HG03280 (cell line): Measurements from ENCODE around the gene ZXDC.

ENCODE experiments used
- ATAC-seq: cut with Tn5 transposase; IDR thresholded peaks from one replicate; pipeline ENCODE4 v1.9.1; 2021; ENCODE audit warnings: mild to moderate bottlenecking, moderate library complexity; ENCODE audit not compliant: unreplicated experiment

ZXDC gene

DNA sequence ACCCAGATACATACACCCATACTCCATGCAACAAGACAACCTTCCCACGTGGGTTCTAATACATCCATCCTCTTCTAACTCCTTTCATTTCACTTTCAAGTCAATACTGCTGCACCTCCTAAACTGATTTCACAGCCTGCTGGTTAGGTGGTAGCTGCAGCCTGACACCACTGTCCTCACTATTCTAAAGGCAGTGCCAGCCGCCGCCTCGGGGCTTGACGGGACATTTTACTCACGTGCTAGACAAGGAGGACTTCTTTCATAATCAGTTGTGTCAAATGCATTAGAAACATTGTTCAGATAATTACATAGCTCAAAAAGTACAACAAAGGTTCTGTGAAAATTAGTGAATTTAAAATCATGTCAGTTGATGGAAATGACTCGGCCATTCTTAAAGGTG, 35.6 kb upstream of the ZXDC start:
- no peak for ATAC-seq

GRCh38 chr3:126510308-126510910, 34.7 kb upstream of the ZXDC start:
- no peak for ATAC-seq

- no peak for ATAC-seq
Observed at GRCh38 chr3:126509597-126510307, 34.1 kb upstream of the ZXDC start.

DNA sequence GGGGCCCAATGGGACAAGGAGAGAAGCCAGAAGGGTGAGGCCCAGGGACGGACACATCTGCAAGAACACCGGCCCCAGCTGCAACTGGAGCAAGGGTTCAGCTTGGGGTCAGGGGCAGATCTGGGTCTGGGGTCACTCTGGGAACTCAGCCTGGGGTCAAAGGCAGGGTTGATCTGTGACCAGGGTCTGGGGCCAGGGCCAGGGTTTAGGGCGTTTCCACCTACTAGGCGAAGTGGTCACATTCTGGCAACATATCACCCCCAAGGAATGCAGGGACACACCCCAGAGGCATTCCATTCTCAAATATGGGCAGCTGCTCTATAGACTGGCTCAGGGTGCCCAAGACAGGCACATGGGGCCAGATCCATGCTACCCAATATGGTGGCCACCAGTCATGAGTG, 32.9 kb upstream of the ZXDC start:
- ATAC-seq: no peak

GRCh38 chr3:126507886-126508285, 32.2 kb upstream of the ZXDC start:
- no peak for ATAC-seq

DNA sequence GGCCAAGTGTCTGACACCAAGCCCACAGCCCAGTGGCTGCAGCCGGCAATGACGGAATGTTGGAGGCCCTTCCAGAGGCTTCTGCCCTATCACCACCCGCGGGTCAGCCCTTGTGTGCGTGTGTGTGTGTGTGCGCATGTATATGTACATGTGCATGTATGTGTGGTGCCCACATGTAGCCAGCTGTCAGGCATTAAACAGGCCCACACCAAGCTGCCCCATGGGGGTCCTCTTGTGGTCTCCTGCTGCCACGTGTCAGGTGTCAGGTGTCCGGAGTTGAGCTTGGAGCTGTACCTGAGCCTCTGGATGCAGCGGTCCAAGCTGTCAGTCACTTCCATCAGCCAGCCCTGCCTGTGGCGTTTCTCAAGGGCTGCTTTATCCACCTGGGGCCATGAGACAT, 28.0 kb upstream of the ZXDC start:
- no peak for ATAC-seq

GRCh38 chr3:126502656-126503055, 27.0 kb upstream of the ZXDC start:
- ATAC-seq: no peak

DNA sequence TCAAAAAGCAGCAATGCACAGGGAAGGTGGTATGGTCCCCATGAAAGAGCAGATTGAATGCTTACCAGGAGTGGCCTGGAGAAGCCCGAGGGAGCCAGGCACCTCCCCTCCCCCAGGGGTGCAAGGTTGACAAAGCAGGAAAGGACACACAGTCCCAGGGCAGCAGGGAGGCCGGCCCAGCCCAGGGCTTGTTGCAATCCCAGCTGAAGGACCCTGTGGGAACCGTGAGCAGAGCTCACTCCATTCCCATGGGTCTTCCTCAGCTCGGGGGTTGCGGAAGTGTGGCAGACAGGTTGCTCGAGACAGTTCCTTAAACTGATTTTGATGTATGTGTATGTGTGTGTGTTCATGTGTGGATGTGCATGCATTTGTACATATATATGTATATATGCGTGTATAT, 26.0 kb upstream of the ZXDC start:
- no peak for ATAC-seq

GRCh38 chr3:126501054-126501453, 25.4 kb upstream of the ZXDC start:
- ATAC-seq: no peak

DNA sequence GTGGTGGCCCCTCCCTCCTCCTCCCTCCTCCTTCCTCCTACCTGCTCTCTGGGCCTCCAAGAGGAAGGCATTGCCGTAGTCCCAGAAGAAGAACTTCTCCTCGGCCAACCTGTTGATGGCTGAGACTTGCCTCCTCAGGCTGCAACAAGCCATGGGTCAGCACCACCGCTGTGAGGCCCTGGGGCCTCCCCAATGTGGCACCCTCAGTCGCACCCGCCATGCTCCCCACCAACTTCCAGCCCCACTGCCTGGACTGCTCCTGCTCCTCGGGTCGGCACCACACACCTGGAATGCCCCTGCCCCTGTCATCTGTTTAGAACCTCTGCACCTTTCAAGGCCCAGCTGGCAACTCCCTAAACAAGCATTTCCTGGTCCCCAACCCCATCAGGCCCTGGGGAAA, 24.3 kb upstream of the ZXDC start:
- no peak for ATAC-seq

DNA sequence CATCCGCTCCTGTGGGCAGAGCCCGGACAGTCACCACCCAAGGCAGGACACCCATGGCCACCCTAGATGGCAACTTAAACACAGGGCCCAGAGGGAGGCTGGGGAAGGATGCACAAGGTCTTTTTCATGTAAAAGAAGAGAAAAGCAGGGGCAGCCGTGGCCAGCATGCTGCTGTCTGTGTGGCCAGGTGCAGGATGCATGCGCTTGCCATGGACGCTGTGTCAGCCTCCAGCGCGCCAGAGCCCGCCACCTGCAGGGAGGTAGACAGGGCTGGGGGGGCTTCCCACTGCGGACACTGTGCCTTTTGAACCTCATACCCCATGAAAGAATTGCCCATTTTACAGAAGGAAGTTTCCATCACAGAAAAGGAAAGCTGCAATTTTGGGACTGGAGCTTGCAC, 23.7 kb upstream of the ZXDC start:
- no peak for ATAC-seq

DNA sequence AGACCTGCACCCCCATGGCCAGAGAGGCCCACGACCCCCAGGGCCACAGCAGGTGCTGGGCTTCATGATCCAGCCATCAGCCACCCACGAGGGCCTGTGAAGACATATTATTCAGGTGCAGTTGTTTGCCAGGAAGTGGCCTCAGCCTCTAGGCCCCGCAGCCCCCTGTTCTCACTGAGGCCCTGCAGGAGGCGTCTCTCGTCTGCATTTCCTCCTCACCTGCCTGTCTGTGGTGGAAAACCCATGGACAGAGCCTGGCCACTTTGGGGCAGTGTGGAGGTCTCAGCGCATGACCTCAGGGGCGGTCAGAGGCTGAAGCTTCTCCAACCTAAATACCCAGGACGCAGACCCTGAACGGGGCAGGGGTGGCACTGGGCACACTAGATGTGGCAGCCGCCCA, 23.2 kb upstream of the ZXDC start:
- no peak for ATAC-seq

GRCh38 chr3:126498461-126498860, 22.8 kb upstream of the ZXDC start:
- no peak for ATAC-seq

GRCh38 chr3:126497956-126498355, 22.3 kb upstream of the ZXDC start:
- no peak for ATAC-seq

GRCh38 chr3:126496894-126497850, 21.5 kb upstream of the ZXDC start:
- no peak for ATAC-seq

DNA sequence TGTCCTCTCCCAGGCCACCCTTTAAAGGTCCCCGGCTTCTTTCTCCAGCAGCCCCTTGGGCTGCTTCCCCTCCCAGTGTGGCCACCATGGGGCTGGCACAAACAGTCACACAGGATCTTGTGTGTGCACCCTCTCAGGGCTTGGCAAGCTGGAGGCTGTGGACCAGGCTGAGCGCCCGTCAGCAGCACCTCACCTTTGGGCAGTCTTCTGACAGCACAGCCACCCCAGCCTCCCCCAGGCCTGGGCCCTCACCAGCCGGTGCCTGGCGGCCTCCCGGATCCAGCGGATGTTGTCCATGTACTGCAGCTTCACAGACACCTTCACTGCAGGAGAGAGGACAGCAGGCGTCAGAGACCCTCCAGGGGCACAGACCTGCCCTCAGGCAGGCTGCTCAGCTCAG, 20.1 kb upstream of the ZXDC start:
- no peak for ATAC-seq

GRCh38 chr3:126494970-126495230, 19.2 kb upstream of the ZXDC start:
- ATAC-seq: no peak

GRCh38 chr3:126494204-126494969, 18.7 kb upstream of the ZXDC start:
- ATAC-seq: no peak

DNA sequence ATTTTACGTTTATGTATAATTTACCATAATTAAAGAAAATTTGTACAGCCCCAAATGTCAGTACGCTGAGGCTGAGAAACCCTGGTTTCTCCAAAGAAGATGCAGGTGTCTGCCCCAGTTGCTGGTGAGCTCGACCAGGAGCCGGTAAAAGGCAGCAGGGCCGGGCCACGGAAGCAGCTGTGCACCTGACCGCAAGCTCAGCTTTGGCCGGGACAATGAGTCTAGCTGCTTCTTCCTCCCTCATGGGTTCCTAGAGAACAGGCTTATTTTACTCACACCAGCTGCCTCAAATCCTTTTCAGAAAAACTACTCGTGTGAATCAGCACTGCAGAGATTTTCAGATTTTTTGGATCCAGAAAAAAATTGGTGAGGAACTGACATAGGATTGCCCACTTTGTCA, 18.0 kb upstream of the ZXDC start:
- no peak for ATAC-seq

DNA sequence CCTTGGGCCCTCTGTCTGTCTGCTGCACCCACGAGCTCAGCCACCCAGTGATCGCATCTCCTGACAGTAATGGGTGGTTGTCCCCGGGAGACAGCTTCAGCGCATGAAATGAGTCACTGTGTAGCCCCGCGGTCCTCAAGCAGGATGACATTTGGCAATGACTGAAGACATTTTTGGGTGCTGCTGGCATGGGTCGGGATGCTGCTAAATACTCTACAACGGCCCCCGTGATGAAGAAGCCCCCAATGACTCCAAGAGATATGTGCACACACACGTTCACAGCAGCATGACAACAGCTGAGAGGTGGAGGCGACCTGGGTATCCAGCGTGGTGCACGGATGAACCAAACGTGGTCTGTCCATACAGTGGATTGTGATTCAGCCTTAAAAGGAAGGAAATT, 17.4 kb upstream of the ZXDC start:
- no peak for ATAC-seq

DNA sequence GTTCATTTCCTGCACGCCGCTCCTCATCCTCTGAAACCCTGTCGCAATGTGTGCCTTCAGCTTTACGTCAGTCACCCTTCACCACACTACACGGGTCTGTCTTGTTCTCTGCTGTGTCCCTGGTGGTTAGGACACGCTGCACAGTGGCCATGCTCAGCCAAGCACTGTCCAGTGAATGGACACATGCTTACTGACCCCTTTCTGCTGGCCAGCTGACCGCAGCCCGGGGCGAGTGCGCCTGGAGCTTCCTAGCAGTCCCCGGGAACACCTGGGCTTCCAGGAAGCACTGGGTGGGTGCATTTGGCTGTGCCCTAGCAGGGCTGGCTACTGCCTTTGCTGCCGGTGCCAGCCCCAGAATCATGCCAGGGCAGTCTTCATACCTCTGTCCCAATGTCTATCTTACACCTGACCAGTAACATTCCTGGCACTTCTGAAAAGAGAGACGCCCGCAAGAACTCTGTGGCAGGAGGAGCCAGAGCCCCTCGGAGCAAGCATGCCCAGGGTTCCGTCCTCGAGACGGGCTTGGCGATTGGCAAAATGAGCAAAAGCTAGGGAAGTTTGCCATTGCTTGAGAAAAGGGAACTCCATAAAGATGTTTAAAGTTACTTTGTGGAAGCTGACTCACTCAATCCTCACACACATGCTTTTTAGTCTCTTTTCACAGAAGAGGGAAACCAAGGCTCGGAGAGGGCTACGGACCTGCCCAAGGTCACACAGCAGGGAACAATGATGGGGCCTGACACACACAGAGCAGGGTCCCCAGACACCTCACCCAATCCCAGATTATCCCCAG, 15.7 kb upstream of the ZXDC start:
- ATAC-seq: no peak
